HEK293T (cell line): Measurements from ENCODE around the gene GHR.

ENCODE experiments used
- CTCF ChIA-PET: fragments of 350-600 bp; formaldehyde crosslinking; extraction: SDS; loops from one replicate; lab custom pipeline; 2021; ENCODE audit warnings: antibody characterized with exemption, inconsistent platforms; lab: Yijun Ruan, JAX
- POLR2A ChIA-PET: fragments of 350-600 bp; formaldehyde crosslinking; extraction: SDS; loops from one replicate; lab custom pipeline; 2020; ENCODE audit warnings: antibody characterized with exemption, inconsistent platforms; lab: Yijun Ruan, JAX
- DNase-seq: peaks from one replicate; pipeline ENCODE4 v3.0.0; 2012; ENCODE audit warnings: mixed read lengths; ENCODE audit errors: extremely low spot score
- ARNT ChIP-seq: fragments of 450-650 bp; IDR thresholded peaks from 2 replicates; pipeline ENCODE4 v1.6.1; 2017; ENCODE audit warnings: mild to moderate bottlenecking
- BHLHE40 ChIP-seq: fragments of 450-650 bp; IDR thresholded peaks from 2 replicates; pipeline ENCODE4 v1.6.1; 2016; ENCODE audit warnings: mild to moderate bottlenecking, moderate library complexity, borderline replicate concordance
- CTBP1 ChIP-seq: fragments of 450-650 bp; IDR thresholded peaks from 2 replicates; pipeline ENCODE4 v1.6.1; 2016; ENCODE audit warnings: borderline replicate concordance
- ELF4 ChIP-seq: fragments of 450-650 bp; IDR thresholded peaks from 2 replicates; pipeline ENCODE4 v1.6.1; 2017; ENCODE audit warnings: antibody characterized with exemption
- FOXA1 ChIP-seq: fragments of 450-650 bp; IDR thresholded peaks from 2 replicates; pipeline ENCODE4 v1.6.1; 2016; ENCODE audit warnings: mild to moderate bottlenecking
- FOXK2 ChIP-seq: fragments of 450-650 bp; IDR thresholded peaks from 2 replicates; pipeline ENCODE4 v1.6.1; 2016; ENCODE audit warnings: mild to moderate bottlenecking
- FOXM1 ChIP-seq: fragments of 450-650 bp; IDR thresholded peaks from 2 replicates; pipeline ENCODE4 v1.6.1; 2017; ENCODE audit warnings: mild to moderate bottlenecking, borderline replicate concordance
- HDGF ChIP-seq: fragments of 450-650 bp; IDR thresholded peaks from 2 replicates; pipeline ENCODE4 v1.6.1; 2017; ENCODE audit warnings: antibody characterized with exemption, borderline replicate concordance
- L3MBTL2 ChIP-seq: fragments of 450-650 bp; conservative IDR thresholded peaks from 2 replicates; pipeline ENCODE4 v1.6.1; 2016; ENCODE audit warnings: mild to moderate bottlenecking
- LEF1 ChIP-seq: fragments of 450-650 bp; IDR thresholded peaks from 2 replicates; pipeline ENCODE4 v1.6.1; 2017; ENCODE audit warnings: mild to moderate bottlenecking, borderline replicate concordance
- NFRKB ChIP-seq: fragments of 450-650 bp; IDR thresholded peaks from 2 replicates; pipeline ENCODE4 v1.6.1; 2016; ENCODE audit warnings: mild to moderate bottlenecking, moderate library complexity
- SP1 ChIP-seq: fragments of 450-650 bp; IDR thresholded peaks from 2 replicates; pipeline ENCODE4 v1.6.1; 2017
- SUZ12 ChIP-seq: fragments of 450-650 bp; IDR thresholded peaks from 2 replicates; pipeline ENCODE4 v1.6.1; 2016; ENCODE audit warnings: mild to moderate bottlenecking
- TARDBP ChIP-seq: fragments of 450-650 bp; IDR thresholded peaks from 2 replicates; pipeline ENCODE4 v1.6.1; 2016
- ZNF384 ChIP-seq: fragments of 450-650 bp; IDR thresholded peaks from 2 replicates; pipeline ENCODE4 v1.6.1; 2016
- TF ChIP-seq, protein P1 (sequence below): fragments of 450-650 bp; IDR thresholded peaks from 2 replicates; pipeline ENCODE4 v1.6.1; 2016

The GHR gene

GRCh38 chr5:42648036-42648435 lies 224.8 kb downstream of the GHR start:
- POLR2A ChIA-PET = interaction anchor here (0.6 kb wide), 1 partner anchor 20 kb away, joined by 3 read pairs; no protein-coding TSS in a partner anchor
- TF ChIP-seq BHLHE40 (no peak), FOXK2 (no peak), FOXM1 (no peak), SP1 (no peak), L3MBTL2 (no peak), HDGF (no peak), ELF4 (no peak), FOXA1 (no peak), TARDBP (no peak), CTBP1 (no peak), SUZ12 (no peak), NFRKB (no peak)
- TF ChIP-seq, protein P1, sequence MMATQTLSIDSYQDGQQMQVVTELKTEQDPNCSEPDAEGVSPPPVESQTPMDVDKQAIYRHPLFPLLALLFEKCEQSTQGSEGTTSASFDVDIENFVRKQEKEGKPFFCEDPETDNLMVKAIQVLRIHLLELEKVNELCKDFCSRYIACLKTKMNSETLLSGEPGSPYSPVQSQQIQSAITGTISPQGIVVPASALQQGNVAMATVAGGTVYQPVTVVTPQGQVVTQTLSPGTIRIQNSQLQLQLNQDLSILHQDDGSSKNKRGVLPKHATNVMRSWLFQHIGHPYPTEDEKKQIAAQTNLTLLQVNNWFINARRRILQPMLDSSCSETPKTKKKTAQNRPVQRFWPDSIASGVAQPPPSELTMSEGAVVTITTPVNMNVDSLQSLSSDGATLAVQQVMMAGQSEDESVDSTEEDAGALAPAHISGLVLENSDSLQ = no peak
- DNase-seq = no peak
- CTCF ChIA-PET = no interaction called here

GRCh38 chr5:42648915-42649314 lies 225.7 kb downstream of the GHR start:
- POLR2A ChIA-PET = no interaction called here
- CTCF ChIA-PET = no interaction called here
- TF ChIP-seq, protein P1 = no peak
- TF ChIP-seq HDGF = no peak
- TF ChIP-seq CTBP1 = no peak
- no peak for TF ChIP-seq SUZ12
- TF ChIP-seq FOXK2 = no peak
- TF ChIP-seq SP1 = no peak
- TF ChIP-seq FOXA1 = no peak
- TF ChIP-seq L3MBTL2 = no peak
- no peak for TF ChIP-seq TARDBP
- no peak for TF ChIP-seq NFRKB
- TF ChIP-seq FOXM1 = no peak
- no peak for TF ChIP-seq ELF4
- TF ChIP-seq ZNF384 = no peak
- no peak for TF ChIP-seq ARNT
- no peak for TF ChIP-seq LEF1

DNA sequence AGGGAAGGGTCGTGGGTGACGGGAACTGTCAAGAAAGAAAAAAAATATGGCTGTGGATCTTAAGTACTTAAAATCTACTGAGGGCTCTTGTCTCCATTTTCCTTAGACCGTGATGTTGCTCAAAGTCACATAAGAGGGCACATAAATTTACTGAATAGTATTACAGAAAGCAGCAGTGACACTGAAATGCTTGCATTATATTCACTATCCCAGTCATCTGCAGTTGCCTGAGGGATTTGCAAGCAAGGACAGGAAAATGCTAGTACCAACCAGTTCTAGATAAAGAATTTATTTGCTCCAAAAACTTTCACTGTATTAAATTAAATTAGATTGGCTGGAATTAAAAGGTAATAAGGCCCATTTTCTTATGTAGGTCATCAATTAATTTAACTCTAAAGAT lies 226.8 kb downstream of the GHR start:
- DNase-seq = no peak
- ChIA-PET CTCF (no interaction called here), POLR2A (no interaction called here)
- TF ChIP-seq ZNF384 = no peak

More at GRCh38 chr5:42648915-42649314, 225.7 kb downstream of the GHR start:
- no peak for DNase-seq

DNA sequence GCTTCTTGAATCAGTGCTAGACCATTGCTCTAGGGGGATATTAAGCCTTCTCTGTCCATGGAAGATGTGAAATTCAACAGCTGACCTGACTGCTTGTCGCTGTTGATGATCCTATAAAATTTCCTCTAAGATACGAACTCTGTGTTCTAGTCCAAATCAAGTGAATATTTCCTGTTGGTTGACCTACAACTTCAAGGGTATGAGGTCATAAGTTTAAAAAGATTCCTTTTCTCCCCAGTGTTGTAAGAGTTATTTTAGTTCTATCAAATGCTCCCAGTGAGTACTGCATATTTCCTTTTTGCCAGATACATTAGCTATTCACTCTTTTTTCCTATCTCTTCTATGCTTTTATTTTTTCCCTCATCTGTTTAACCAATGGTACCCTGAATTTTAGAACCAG lies 230.5 kb downstream of the GHR start:
- CTCF ChIA-PET = no interaction called here
- no peak for DNase-seq
- TF ChIP-seq ARNT (no peak), ZNF384 (no peak), LEF1 (no peak), HDGF (no peak), BHLHE40 (no peak), ELF4 (no peak), NFRKB (no peak), CTBP1 (no peak), L3MBTL2 (no peak), SP1 (no peak)

GRCh38 chr5:42654645-42655044 lies 231.4 kb downstream of the GHR start:
- DNase-seq = no peak
- no peak for TF ChIP-seq NFRKB
- TF ChIP-seq ELF4 = no peak
- TF ChIP-seq ARNT = no peak
- TF ChIP-seq FOXK2 = no peak
- TF ChIP-seq SUZ12 = no peak
- no peak for TF ChIP-seq LEF1
- no peak for TF ChIP-seq L3MBTL2
- no peak for TF ChIP-seq ZNF384
- TF ChIP-seq TARDBP = no peak
- TF ChIP-seq HDGF = no peak
- TF ChIP-seq, protein P1 = no peak
- no peak for TF ChIP-seq BHLHE40
- no peak for TF ChIP-seq SP1
- TF ChIP-seq CTBP1 = no peak
- ChIA-PET POLR2A (no interaction called here), CTCF (no interaction called here)

More for the DNA sequence above, 230.5 kb downstream of the GHR start:
- POLR2A ChIA-PET = no interaction called here

DNA sequence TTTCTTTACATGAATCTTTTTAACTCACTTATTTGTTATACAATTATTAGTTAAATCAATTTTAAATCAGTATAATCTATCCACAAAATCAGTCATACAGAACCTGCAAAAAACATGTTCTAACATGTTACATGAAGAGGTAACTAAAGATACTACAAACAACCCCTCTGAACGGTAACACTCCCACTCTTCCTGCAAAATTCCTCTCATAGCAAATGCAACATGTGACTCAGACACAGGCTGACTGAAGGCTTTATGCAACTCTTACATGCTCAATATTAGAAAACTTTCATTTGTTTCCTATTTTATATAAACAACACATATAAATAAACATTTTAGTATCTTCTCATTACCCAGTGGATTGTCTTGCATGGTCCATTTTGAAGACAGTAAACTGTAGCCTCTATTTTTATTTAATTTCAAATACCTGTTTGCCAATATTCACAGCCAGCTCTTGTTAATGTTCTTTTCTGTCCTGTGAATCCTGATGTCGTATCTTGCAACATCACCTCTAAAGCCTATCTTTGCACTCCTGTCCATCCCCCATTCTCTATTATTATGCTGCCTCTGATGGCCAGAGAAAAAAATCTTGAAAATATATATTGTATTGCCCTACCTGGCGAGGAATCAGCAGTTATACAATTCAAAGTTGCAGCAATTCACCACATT lies 232.9 kb downstream of the GHR start:
- no peak for DNase-seq
- TF ChIP-seq L3MBTL2 = no peak
- ChIA-PET POLR2A (no interaction called here), CTCF (interaction anchor here (0.5 to 1.1 kb wide), 3 partner anchors 26 to 599 kb away, joined by 3 to 4 read pairs (median 3); no protein-coding TSS in a partner anchor)
